Measurements from ENCODE around the gene IL17F. TPM values are rescaled to one million over a fixed set of nuclear protein-coding genes. Genes with fewer than 3 reads are reported as not detected.

The IL17F gene
- total and polyA plus RNA-seq, 2 of the 8 experiments (the other 6 are each of a cell fraction or from before 2014, with no cell fraction given): 0.08 TPM; not detected in 1

DNA sequence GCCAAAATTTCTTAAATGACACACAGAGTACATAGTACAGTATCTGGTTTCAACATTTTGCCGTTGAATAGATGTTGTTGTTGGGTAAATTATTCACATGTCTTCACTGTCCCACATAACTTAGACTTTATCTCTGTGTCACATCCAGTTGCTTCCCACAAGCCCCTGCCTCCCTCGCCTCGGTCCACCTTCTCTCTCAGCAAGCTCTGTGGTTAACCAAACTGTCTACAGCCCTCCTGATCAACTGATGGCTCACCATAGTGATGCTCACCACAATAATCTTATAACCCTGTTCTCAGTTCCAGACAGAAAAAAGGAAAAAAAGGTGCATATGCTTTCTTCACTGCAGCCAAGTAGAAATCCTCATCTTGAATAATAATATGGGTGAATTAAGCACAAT lies 23.0 kb downstream of the IL17F start (continued):
- TF ChIP-seq, protein P1, sequence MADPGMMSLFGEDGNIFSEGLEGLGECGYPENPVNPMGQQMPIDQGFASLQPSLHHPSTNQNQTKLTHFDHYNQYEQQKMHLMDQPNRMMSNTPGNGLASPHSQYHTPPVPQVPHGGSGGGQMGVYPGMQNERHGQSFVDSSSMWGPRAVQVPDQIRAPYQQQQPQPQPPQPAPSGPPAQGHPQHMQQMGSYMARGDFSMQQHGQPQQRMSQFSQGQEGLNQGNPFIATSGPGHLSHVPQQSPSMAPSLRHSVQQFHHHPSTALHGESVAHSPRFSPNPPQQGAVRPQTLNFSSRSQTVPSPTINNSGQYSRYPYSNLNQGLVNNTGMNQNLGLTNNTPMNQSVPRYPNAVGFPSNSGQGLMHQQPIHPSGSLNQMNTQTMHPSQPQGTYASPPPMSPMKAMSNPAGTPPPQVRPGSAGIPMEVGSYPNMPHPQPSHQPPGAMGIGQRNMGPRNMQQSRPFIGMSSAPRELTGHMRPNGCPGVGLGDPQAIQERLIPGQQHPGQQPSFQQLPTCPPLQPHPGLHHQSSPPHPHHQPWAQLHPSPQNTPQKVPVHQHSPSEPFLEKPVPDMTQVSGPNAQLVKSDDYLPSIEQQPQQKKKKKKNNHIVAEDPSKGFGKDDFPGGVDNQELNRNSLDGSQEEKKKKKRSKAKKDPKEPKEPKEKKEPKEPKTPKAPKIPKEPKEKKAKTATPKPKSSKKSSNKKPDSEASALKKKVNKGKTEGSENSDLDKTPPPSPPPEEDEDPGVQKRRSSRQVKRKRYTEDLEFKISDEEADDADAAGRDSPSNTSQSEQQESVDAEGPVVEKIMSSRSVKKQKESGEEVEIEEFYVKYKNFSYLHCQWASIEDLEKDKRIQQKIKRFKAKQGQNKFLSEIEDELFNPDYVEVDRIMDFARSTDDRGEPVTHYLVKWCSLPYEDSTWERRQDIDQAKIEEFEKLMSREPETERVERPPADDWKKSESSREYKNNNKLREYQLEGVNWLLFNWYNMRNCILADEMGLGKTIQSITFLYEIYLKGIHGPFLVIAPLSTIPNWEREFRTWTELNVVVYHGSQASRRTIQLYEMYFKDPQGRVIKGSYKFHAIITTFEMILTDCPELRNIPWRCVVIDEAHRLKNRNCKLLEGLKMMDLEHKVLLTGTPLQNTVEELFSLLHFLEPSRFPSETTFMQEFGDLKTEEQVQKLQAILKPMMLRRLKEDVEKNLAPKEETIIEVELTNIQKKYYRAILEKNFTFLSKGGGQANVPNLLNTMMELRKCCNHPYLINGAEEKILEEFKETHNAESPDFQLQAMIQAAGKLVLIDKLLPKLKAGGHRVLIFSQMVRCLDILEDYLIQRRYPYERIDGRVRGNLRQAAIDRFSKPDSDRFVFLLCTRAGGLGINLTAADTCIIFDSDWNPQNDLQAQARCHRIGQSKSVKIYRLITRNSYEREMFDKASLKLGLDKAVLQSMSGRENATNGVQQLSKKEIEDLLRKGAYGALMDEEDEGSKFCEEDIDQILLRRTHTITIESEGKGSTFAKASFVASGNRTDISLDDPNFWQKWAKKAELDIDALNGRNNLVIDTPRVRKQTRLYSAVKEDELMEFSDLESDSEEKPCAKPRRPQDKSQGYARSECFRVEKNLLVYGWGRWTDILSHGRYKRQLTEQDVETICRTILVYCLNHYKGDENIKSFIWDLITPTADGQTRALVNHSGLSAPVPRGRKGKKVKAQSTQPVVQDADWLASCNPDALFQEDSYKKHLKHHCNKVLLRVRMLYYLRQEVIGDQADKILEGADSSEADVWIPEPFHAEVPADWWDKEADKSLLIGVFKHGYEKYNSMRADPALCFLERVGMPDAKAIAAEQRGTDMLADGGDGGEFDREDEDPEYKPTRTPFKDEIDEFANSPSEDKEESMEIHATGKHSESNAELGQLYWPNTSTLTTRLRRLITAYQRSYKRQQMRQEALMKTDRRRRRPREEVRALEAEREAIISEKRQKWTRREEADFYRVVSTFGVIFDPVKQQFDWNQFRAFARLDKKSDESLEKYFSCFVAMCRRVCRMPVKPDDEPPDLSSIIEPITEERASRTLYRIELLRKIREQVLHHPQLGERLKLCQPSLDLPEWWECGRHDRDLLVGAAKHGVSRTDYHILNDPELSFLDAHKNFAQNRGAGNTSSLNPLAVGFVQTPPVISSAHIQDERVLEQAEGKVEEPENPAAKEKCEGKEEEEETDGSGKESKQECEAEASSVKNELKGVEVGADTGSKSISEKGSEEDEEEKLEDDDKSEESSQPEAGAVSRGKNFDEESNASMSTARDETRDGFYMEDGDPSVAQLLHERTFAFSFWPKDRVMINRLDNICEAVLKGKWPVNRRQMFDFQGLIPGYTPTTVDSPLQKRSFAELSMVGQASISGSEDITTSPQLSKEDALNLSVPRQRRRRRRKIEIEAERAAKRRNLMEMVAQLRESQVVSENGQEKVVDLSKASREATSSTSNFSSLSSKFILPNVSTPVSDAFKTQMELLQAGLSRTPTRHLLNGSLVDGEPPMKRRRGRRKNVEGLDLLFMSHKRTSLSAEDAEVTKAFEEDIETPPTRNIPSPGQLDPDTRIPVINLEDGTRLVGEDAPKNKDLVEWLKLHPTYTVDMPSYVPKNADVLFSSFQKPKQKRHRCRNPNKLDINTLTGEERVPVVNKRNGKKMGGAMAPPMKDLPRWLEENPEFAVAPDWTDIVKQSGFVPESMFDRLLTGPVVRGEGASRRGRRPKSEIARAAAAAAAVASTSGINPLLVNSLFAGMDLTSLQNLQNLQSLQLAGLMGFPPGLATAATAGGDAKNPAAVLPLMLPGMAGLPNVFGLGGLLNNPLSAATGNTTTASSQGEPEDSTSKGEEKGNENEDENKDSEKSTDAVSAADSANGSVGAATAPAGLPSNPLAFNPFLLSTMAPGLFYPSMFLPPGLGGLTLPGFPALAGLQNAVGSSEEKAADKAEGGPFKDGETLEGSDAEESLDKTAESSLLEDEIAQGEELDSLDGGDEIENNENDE (IDR thresholded peaks at IDR 0.05; ENCODE audit: insufficient replicate concordance, low read length): no peak
- no peak for TF ChIP-seq ASH2L (IDR thresholded peaks at IDR 0.05; ENCODE audit: low read length)
- no peak for TF ChIP-seq SIN3A (conservative IDR thresholded peaks at IDR 0.05 in 1 of 2, IDR thresholded peaks at IDR 0.05 in 1 of 2; ENCODE audit: low read depth in 1 of 2, low read length in 2 of 2)
- TF ChIP-seq, protein P2, sequence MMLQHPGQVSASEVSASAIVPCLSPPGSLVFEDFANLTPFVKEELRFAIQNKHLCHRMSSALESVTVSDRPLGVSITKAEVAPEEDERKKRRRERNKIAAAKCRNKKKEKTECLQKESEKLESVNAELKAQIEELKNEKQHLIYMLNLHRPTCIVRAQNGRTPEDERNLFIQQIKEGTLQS (IDR thresholded peaks at IDR 0.05; ENCODE audit: insufficient read depth, low read depth, low read length): no peak
- TF ChIP-seq CBX5 (IDR thresholded peaks at IDR 0.05; ENCODE audit: low read depth, low read length): no peak
- no peak for TF ChIP-seq SP4 (IDR thresholded peaks at IDR 0.05; ENCODE audit: low read length)
- no peak for TF ChIP-seq CEBPB (IDR thresholded peaks at IDR 0.05; ENCODE audit: low read depth, low read length)
- TF ChIP-seq CTBP2 (IDR thresholded peaks at IDR 0.05; ENCODE audit: borderline replicate concordance, insufficient read depth, insufficient read length, low read length): no peak
- TF ChIP-seq SP2 (IDR thresholded peaks at IDR 0.05; ENCODE audit: low read length): no peak
- no peak for TF ChIP-seq EGR1 (IDR thresholded peaks at IDR 0.05; ENCODE audit: borderline replicate concordance, low read depth, low read length)
- TF ChIP-seq, protein P3, sequence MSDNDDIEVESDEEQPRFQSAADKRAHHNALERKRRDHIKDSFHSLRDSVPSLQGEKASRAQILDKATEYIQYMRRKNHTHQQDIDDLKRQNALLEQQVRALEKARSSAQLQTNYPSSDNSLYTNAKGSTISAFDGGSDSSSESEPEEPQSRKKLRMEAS (IDR thresholded peaks at IDR 0.05): no peak
